HepG2 (cell line): ENCODE measurements around the gene NARF. TPM values are rescaled to one million over a fixed set of nuclear protein-coding genes. Genes with fewer than 3 reads are reported as not detected.

Experiments
- CREB1 ChIP-seq, 2 experiments: fragments of 450-650 bp in 1 of 2; IDR thresholded peaks; 2 replicates each; pipeline ENCODE4 v1.6.1; 2016 to 2017; ENCODE audit warnings: control low read depth in 1 of 2, mild to moderate bottlenecking in 1 of 2, missing compliant biosample characterization in 1 of 2, missing genetic modification characterization in 1 of 2
- IKZF4 ChIP-seq: sonication (generic); formaldehyde crosslinking; IDR thresholded peaks from 2 replicates; pipeline ENCODE4 v1.5.1; 2020; ENCODE audit warnings: borderline replicate concordance, mild to moderate bottlenecking, low read depth, missing genetic modification reagents; ENCODE audit errors: not compliant biosample characterization
- JUN ChIP-seq: sonication (generic); formaldehyde crosslinking; IDR thresholded peaks from 2 replicates; pipeline ENCODE4 v1.4.0; 2020; ENCODE audit warnings: mild to moderate bottlenecking, missing genetic modification reagents
- KLF16 ChIP-seq, 2 experiments: sonication (generic) in 1 of 2; formaldehyde crosslinking in 1 of 2; IDR thresholded peaks; 2 replicates each; pipeline versions ENCODE4 v1.6.1 to v1.8.0; 2016 to 2023; ENCODE audit warnings: missing genetic modification reagents in 2 of 2, missing compliant biosample characterization in 1 of 2
- REST ChIP-seq, 2 experiments: IDR thresholded peaks; 2 replicates each; pipeline ENCODE4 v1.6.1; 2011 to 2012; ENCODE audit warnings: low read length in 2 of 2, borderline replicate concordance in 1 of 2, low read depth in 1 of 2, mild to moderate bottlenecking in 1 of 2, moderate library complexity in 1 of 2
- TBX2 ChIP-seq: sonication (generic); formaldehyde crosslinking; IDR thresholded peaks from 2 replicates; pipeline ENCODE4 v1.5.0; 2020; ENCODE audit warnings: missing genetic modification reagents, mild to moderate bottlenecking, borderline replicate concordance
- ZNF224 ChIP-seq: sonication (generic); formaldehyde crosslinking; IDR thresholded peaks from 2 replicates; pipeline ENCODE4 v1.5.0; 2020; ENCODE audit warnings: mild to moderate bottlenecking, missing genetic modification reagents
- ZNF274 ChIP-seq: sonication (generic); formaldehyde crosslinking; IDR thresholded peaks from 2 replicates; pipeline ENCODE4 v1.5.1; 2020; ENCODE audit warnings: mild to moderate bottlenecking, missing genetic modification reagents
- ZNF589 ChIP-seq: sonication (generic); formaldehyde crosslinking; conservative IDR thresholded peaks from 2 replicates; pipeline ENCODE4 v1.8.0; 2022; ENCODE audit warnings: mild to moderate bottlenecking, moderate library complexity, missing genetic modification reagents
- ZNF660 ChIP-seq: sonication (generic); formaldehyde crosslinking; IDR thresholded peaks from 2 replicates; pipeline ENCODE4 v1.5.1; 2020; ENCODE audit warnings: mild to moderate bottlenecking, low read depth, missing genetic modification reagents, borderline replicate concordance
- ZNF841 ChIP-seq: sonication (generic); formaldehyde crosslinking; IDR thresholded peaks from 2 replicates; pipeline ENCODE4 v1.8.1; 2023; ENCODE audit warnings: missing genetic modification reagents, borderline replicate concordance
- polyA plus RNA-seq, 8 experiments: library from polyadenylated mRNA; depleted of rRNA in 3 of 8; stranded (reverse) in 7 of 8; unstranded in 1 of 8; fragments of >200 nt; fragmentation: Illumina TruSeq in 4 of 8; extraction: Trizol in 4 of 8; gene quantifications; 2 replicates each; pipeline versions ENCODE4 v1.2.1 to v1.2.3, GENCODE V29; 2011 to 2016; ENCODE audit warnings: low read depth in 4 of 8, missing spikeins in 1 of 8, mixed read lengths in 1 of 8; ENCODE audit not compliant: insufficient read depth in 1 of 8
- total RNA-seq, 5 experiments: library from RNA; depleted of rRNA; stranded (reverse); fragments of >200 nt; fragmentation: Illumina TruSeq; extraction: Trizol; gene quantifications; 2 replicates each; pipeline ENCODE4 v1.2.3, GENCODE V29; 2016; ENCODE audit warnings: low read depth in 1 of 5
- TF ChIP-seq, protein P1 (sequence below): sonication (generic); formaldehyde crosslinking; IDR thresholded peaks from 2 replicates; pipeline ENCODE4 v1.9.0; 2021; ENCODE audit warnings: missing genetic modification reagents, borderline replicate concordance
- TF ChIP-seq, protein P2 (sequence below): sonication (generic); formaldehyde crosslinking; IDR thresholded peaks from 2 replicates; pipeline ENCODE4 v1.4.0; 2020; ENCODE audit warnings: mild to moderate bottlenecking, missing genetic modification reagents, borderline replicate concordance
- TF ChIP-seq, protein P3 (sequence below): sonication (generic); formaldehyde crosslinking; IDR thresholded peaks from 2 replicates; pipeline ENCODE4 v1.5.1; 2020; ENCODE audit warnings: mild to moderate bottlenecking, missing genetic modification reagents, moderate library complexity

Gene NARF
- total and polyA plus RNA-seq, 2 of the 13 experiments (the other 11 are each of a cell fraction or from before 2014, with no cell fraction given) = 61.1 to 144 TPM

DNA sequence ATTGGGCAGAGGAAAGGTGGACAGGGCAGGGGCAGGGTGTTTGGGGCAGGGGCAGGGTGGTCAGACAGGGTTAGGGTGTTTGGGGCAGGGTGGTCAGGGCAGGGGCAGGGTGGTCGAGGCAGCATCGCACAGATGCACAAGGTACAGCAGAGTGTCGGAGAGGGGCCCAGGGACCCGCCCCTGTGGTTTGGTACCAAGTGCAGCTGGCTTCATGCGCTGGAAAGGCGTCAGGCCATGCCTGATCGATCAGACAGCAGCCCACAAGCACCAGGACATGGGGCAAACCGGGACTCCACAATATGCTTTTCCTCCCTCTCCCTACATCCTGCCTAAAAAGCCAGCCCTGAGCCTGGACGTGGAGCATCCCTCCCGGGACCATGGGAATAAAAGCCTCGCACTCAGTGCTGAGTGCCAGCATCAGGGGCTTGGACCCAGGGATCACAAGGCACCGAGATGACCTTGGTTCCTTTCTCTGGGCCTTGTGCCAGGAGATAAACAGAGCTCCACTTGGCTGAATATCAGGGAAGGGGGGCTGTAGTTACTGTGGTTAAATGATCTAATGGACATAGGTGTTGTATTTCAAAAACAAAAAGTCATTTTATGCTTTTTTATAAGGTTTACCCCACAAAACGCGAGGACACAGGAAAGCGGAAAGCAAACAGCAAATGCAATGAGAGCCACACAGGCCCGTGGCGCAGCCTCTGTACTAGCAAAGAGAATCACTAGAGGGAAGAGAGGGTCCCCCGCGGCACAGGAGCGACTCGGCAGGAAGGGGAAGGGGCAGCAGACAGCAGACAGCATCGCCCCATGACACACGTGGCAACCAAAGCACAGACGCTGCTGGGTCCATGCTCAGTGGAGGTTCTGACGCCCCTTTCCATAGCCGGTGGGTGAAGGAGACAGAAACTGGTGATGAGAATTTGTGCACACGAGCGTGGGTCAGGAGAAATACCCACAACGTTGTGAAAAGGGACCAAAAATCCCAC lies 45.7 kb upstream of the NARF start (continued):
- TF ChIP-seq JUN (CRISPR knock-in tag) (no peak), ZNF274 (CRISPR knock-in tag) (no peak), TBX2 (peak; percentile 69; the same call in 1 of the 2 replicates), CREB1 (IDR thresholded peaks at IDR 0.05) (no peak), CREB1 (CRISPR knock-in tag; IDR thresholded peaks at IDR 0.05) (no peak), IKZF4 (CRISPR knock-in tag) (no peak), ZNF589 (CRISPR knock-in tag) (no peak), ZNF224 (no peak), ZNF660 (CRISPR knock-in tag) (no peak), KLF16 (CRISPR knock-in tag; IDR thresholded peaks at IDR 0.05) (no peak), REST (IDR thresholded peaks at IDR 0.05; ENCODE audit: borderline replicate concordance in 1 of 2, low read depth in 1 of 2, low read length in 2 of 2) (no peak), ZNF841 (CRISPR knock-in tag) (no peak)
- TF ChIP-seq, protein P1, sequence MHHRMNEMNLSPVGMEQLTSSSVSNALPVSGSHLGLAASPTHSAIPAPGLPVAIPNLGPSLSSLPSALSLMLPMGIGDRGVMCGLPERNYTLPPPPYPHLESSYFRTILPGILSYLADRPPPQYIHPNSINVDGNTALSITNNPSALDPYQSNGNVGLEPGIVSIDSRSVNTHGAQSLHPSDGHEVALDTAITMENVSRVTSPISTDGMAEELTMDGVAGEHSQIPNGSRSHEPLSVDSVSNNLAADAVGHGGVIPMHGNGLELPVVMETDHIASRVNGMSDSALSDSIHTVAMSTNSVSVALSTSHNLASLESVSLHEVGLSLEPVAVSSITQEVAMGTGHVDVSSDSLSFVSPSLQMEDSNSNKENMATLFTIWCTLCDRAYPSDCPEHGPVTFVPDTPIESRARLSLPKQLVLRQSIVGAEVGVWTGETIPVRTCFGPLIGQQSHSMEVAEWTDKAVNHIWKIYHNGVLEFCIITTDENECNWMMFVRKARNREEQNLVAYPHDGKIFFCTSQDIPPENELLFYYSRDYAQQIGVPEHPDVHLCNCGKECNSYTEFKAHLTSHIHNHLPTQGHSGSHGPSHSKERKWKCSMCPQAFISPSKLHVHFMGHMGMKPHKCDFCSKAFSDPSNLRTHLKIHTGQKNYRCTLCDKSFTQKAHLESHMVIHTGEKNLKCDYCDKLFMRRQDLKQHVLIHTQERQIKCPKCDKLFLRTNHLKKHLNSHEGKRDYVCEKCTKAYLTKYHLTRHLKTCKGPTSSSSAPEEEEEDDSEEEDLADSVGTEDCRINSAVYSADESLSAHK (CRISPR knock-in tag) = no peak
- TF ChIP-seq, protein P2, sequence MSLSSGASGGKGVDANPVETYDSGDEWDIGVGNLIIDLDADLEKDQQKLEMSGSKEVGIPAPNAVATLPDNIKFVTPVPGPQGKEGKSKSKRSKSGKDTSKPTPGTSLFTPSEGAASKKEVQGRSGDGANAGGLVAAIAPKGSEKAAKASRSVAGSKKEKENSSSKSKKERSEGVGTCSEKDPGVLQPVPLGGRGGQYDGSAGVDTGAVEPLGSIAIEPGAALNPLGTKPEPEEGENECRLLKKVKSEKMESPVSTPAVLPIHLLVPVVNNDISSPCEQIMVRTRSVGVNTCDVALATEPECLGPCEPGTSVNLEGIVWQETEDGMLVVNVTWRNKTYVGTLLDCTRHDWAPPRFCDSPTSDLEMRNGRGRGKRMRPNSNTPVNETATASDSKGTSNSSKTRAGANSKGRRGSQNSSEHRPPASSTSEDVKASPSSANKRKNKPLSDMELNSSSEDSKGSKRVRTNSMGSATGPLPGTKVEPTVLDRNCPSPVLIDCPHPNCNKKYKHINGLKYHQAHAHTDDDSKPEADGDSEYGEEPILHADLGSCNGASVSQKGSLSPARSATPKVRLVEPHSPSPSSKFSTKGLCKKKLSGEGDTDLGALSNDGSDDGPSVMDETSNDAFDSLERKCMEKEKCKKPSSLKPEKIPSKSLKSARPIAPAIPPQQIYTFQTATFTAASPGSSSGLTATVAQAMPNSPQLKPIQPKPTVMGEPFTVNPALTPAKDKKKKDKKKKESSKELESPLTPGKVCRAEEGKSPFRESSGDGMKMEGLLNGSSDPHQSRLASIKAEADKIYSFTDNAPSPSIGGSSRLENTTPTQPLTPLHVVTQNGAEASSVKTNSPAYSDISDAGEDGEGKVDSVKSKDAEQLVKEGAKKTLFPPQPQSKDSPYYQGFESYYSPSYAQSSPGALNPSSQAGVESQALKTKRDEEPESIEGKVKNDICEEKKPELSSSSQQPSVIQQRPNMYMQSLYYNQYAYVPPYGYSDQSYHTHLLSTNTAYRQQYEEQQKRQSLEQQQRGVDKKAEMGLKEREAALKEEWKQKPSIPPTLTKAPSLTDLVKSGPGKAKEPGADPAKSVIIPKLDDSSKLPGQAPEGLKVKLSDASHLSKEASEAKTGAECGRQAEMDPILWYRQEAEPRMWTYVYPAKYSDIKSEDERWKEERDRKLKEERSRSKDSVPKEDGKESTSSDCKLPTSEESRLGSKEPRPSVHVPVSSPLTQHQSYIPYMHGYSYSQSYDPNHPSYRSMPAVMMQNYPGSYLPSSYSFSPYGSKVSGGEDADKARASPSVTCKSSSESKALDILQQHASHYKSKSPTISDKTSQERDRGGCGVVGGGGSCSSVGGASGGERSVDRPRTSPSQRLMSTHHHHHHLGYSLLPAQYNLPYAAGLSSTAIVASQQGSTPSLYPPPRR (CRISPR knock-in tag) = 0 out of 2 replicates have a peak, but pooled peaks have one; percentile 34
- TF ChIP-seq, protein P3, sequence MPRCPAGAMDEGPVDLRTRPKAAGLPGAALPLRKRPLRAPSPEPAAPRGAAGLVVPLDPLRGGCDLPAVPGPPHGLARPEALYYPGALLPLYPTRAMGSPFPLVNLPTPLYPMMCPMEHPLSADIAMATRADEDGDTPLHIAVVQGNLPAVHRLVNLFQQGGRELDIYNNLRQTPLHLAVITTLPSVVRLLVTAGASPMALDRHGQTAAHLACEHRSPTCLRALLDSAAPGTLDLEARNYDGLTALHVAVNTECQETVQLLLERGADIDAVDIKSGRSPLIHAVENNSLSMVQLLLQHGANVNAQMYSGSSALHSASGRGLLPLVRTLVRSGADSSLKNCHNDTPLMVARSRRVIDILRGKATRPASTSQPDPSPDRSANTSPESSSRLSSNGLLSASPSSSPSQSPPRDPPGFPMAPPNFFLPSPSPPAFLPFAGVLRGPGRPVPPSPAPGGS (CRISPR knock-in tag) = no peak
